ENCODE measurements around the gene DCN.

The DCN gene

GRCh38 chr12:91196436-91196835 lies 13.8 kb upstream of the DCN start:
- DNase-seq = no peak
- Histone ChIP-seq H3K27ac (no peak overlapping the region), H3K36me3 (no peaks in the 10 kb centered on the region), H3K4me3 (ENCODE audit: low read depth, low read length) (no peak overlapping the region), H3K9me3 (ENCODE audit: severe bottlenecking) (no peaks in the 10 kb centered on the region), H3K27me3 (ENCODE audit: insufficient read depth, low read depth, severe bottlenecking) (no peaks in the 10 kb centered on the region)
- no peak for TF ChIP-seq CTCF (IDR thresholded peaks at IDR 0.05; ENCODE audit: low read depth, low read length)

GRCh38 chr12:91194500-91194899 lies 11.9 kb upstream of the DCN start:
- Histone ChIP-seq H3K4me3 (ENCODE audit: low read depth, low read length) (no peak overlapping the region), H3K27me3 (ENCODE audit: insufficient read depth, low read depth, severe bottlenecking) (no peaks in the 10 kb centered on the region), H3K9me3 (ENCODE audit: severe bottlenecking) (no peaks in the 10 kb centered on the region), H3K36me3 (no peaks in the 10 kb centered on the region), H3K27ac (no peak overlapping the region)
- DNase-seq = no peak
- no peak for TF ChIP-seq CTCF (IDR thresholded peaks at IDR 0.05; ENCODE audit: low read depth, low read length)

DNA sequence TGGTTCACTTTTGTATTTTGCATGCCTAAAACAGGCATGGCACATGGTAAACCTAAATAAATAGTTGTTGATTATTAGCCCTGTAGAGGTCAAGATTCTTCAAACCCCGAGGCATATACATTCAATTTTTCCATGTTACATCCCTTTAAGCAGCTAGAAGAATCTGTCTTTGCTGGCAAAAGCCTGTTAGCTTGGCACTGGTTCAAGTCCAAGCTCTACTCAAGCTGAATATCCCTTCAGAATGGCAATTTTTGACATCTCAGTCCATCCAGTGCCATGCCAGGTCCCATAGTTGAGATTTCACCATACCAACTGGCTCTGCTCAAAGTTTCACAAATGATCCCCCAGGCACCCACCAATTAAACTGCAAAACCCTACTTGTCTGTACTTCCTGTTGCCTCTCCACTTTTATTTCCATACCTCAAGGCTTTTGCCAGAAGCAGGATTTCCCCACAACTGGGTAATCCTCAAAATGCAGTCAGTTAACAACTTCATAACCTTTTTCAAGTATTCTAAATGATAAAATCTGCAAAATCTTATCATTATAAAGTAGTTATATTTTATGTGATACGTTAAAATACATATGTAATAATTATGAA lies 9.0 kb upstream of the DCN start:
- no peak overlapping the region for H3K27ac ChIP-seq
- TF ChIP-seq CTCF (IDR thresholded peaks at IDR 0.05; ENCODE audit: low read depth, low read length) = no peak
- no peak overlapping the region for H3K4me3 ChIP-seq (ENCODE audit: low read depth, low read length)
- H3K27me3 ChIP-seq (ENCODE audit: insufficient read depth, low read depth, severe bottlenecking) = no peaks in the 10 kb centered on the region
- no peaks in the 10 kb centered on the region for H3K9me3 ChIP-seq (ENCODE audit: severe bottlenecking)
- H3K36me3 ChIP-seq = no peaks in the 10 kb centered on the region
- no peak for DNase-seq

DNA sequence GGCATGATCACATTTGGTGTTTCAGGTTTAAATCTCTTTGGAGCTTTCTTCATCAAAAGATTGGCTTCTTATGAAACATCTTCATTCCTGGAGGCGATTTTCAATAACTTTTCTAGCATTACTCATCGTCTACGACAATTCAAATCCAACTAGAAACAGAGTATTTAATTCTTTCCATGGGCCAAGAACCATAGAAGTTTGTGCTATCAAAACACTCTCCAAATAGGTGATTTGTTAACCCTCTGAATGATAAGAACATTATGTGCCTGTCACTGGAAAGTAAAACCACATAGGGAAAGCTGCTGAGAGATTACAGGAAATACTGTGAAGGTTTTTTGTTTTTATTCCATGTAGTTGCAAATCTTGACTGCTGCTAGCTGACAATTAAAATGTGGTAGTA lies 6.9 kb upstream of the DCN start:
- H3K36me3 ChIP-seq = no peaks in the 10 kb centered on the region
- H3K4me3 ChIP-seq (ENCODE audit: low read depth, low read length) = no peak overlapping the region
- no peak for DNase-seq
- no peak overlapping the region for H3K27ac ChIP-seq
- no peaks in the 10 kb centered on the region for H3K9me3 ChIP-seq (ENCODE audit: severe bottlenecking)
- TF ChIP-seq CTCF (IDR thresholded peaks at IDR 0.05; ENCODE audit: low read depth, low read length) = no peak
- no peaks in the 10 kb centered on the region for H3K27me3 ChIP-seq (ENCODE audit: insufficient read depth, low read depth, severe bottlenecking)

- H3K36me3 ChIP-seq = no peaks in the 10 kb centered on the region
- H3K9me3 ChIP-seq (ENCODE audit: severe bottlenecking) = no peaks in the 10 kb centered on the region
- TF ChIP-seq CTCF (IDR thresholded peaks at IDR 0.05; ENCODE audit: low read depth, low read length) = no peak
- H3K27ac ChIP-seq = no peak overlapping the region
- no peak overlapping the region for H3K4me3 ChIP-seq (ENCODE audit: low read depth, low read length)
- no peak for DNase-seq
- no peaks in the 10 kb centered on the region for H3K27me3 ChIP-seq (ENCODE audit: insufficient read depth, low read depth, severe bottlenecking)
Measured at GRCh38 chr12:91188778-91189177, 6.2 kb upstream of the DCN start.

DNA sequence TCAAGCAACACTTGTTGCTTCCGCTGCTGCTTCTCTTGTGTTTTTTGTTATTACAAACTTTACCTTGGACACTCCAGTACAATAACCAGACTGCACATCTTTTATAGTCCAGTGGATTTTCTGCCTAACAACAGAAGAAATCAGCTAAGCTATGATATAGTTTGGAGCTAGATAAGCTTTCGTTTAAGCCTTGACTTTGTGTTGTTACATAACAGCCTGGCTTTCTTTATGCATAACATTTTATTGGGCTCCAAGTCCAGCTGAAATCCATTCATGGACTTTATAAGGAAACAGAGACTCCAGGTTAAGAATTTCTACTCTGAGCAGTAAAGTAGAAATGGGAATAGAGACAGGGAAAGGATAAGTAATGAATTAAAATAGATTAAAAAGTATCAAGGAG lies 3.5 kb upstream of the DCN start:
- TF ChIP-seq CTCF (IDR thresholded peaks at IDR 0.05; ENCODE audit: low read depth, low read length) = no peak
- Histone ChIP-seq H3K4me3 (ENCODE audit: low read depth, low read length) (no peak overlapping the region), H3K36me3 (no peaks in the 10 kb centered on the region), H3K27ac (no peak overlapping the region), H3K9me3 (ENCODE audit: severe bottlenecking) (no peaks in the 10 kb centered on the region), H3K27me3 (ENCODE audit: insufficient read depth, low read depth, severe bottlenecking) (no peaks in the 10 kb centered on the region)
- no peak for DNase-seq
